Measurements from ENCODE around the gene RADIL.

DNA sequence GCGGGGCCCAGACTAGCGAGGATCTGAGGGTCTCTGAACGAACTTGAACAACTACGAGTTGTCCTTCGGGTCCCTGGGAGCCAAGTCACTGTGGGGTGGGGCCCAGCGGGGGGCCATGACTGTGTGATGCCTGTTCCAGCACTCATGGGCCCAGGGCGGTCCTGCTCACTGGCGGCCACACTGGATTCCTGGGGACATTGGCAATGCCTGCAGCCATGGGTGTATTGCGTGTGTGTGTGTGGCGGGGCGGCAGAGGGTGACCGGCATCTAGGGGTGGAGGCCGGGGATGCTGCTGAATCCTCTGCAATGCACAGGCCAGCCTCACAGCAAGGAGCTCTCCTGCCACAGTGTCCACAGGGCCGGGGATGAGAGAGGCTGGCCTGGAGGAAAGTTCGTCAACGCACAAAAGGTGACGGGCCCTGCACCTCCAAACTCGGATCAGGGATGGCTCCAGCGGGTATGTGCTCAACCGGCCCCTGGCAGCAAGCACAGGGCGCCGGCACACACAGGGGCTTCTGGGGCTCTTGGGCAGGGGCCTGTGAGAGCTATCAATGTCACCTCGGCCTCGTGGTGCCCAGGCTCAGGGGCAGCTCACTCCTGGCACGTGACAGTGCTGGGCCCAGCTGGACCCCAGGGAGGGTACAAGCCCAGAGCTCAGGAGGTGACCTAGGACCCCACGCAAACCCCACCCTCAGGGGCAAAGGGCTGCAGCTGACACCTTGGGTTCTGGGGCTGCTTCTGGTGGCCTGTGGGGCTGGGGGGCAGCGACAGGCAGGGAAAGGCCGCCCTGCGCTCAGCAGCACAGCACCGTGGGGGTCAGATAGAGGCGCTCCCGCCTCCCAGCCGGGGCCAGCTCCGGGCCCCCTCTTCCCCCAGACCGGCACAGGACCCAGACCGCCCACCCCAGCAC, 49.6 kb downstream of the RADIL start:
- TF ChIP-seq POLR2A (IDR thresholded peaks at IDR 0.05) = no peak
- TF ChIP-seq, protein P1, sequence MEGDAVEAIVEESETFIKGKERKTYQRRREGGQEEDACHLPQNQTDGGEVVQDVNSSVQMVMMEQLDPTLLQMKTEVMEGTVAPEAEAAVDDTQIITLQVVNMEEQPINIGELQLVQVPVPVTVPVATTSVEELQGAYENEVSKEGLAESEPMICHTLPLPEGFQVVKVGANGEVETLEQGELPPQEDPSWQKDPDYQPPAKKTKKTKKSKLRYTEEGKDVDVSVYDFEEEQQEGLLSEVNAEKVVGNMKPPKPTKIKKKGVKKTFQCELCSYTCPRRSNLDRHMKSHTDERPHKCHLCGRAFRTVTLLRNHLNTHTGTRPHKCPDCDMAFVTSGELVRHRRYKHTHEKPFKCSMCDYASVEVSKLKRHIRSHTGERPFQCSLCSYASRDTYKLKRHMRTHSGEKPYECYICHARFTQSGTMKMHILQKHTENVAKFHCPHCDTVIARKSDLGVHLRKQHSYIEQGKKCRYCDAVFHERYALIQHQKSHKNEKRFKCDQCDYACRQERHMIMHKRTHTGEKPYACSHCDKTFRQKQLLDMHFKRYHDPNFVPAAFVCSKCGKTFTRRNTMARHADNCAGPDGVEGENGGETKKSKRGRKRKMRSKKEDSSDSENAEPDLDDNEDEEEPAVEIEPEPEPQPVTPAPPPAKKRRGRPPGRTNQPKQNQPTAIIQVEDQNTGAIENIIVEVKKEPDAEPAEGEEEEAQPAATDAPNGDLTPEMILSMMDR (IDR thresholded peaks at IDR 0.05) = no peak
